Measurements from ENCODE around the gene KRT33A. TPM values are rescaled to one million over a fixed set of nuclear protein-coding genes. Genes with fewer than 3 reads are reported as not detected.

The KRT33A gene
- total RNA-seq, 1 experiment from 2014 or later, result not detected

DNA sequence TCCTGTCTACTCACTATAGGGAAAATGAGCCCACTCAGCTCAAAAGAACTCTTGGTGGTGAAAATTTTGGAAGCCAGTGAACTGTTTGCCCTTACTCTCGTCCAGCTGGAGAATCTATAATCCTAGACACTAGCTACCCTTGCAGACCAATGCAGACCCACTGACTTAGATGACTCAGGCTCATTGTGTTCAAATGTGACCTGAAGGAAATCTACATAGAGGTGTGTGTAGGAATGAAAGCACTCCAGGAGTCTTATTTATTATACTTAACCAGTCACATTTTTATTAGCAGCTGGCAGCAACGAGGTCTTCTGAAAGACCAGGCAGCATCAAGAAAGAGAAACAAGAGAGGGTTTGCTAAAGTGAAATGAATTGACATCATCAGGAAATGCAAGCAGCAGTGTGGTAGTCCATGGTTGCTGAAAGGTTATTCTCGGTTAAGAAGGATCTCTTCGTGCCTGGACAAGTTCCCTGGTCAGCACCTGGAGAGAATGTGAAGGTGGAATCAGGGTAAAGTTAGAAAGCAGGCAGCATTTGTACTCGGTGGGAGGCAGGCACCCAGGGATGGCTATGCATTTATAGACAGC lies 49.3 kb downstream of the KRT33A start:
- Mint-ChIP-seq H3K9me3 (peaks cover 0 to 2% of the 10 kb centered on the region in 2 experiments; a peak in 1 of 5 replicates), H3K4me1 (peaks cover 0 to 7% of the 10 kb centered on the region in 2 experiments; a peak in 1 of 4 replicates), H3K4me3 (no peak overlapping the region), H3K27ac (no peak overlapping the region), H3K36me3 (ENCODE audit: insufficient read depth in 1 of 3, low read depth in 3 of 3) (no peaks in the 10 kb centered on the region), H3K27me3 (ENCODE audit: low read depth) (no peaks in the 10 kb centered on the region)
- Histone ChIP-seq H2BK120ac (ENCODE audit: low read depth, low read length, poor library complexity, severe bottlenecking) (no peak overlapping the region), H3K23me2 (ENCODE audit: insufficient read length, low read depth, low read length, poor library complexity, severe bottlenecking) (no peaks in the 10 kb centered on the region), H3K4me2 (ENCODE audit: insufficient read depth, insufficient read length, low read length) (no peak overlapping the region), H3K4me1 (ENCODE audit: insufficient read depth, low read length) (no peaks in the 10 kb centered on the region), H3K79me1 (ENCODE audit: insufficient read depth, low read depth, low read length, poor library complexity, severe bottlenecking) (no peaks in the 10 kb centered on the region), H3T11ph (ENCODE audit: low read length) (no peak overlapping the region), H4K8ac (replicated peaks; ENCODE audit: insufficient read length, low read depth, low read length) (no peak overlapping the region), H3K18ac (ENCODE audit: insufficient read length, low read depth, low read length) (no peak overlapping the region), H3K4ac (ENCODE audit: low read depth, low read length) (no peak overlapping the region), H2BK20ac (ENCODE audit: low read depth, low read length, poor library complexity, severe bottlenecking) (no peak overlapping the region), H3K27ac (ENCODE audit: insufficient read length, low read depth, low read length) (no peak overlapping the region), H3K23ac (ENCODE audit: insufficient read length, low read depth, low read length) (no peak overlapping the region), H4K20me1 (ENCODE audit: control insufficient read depth, insufficient read depth, insufficient read length) (no peaks in the 10 kb centered on the region), H2AFZ (ENCODE audit: low read length) (no peak overlapping the region), H3K14ac (ENCODE audit: insufficient read depth, low read length) (no peak overlapping the region), H4K5ac (ENCODE audit: insufficient read length, low read depth, low read length) (no peak overlapping the region), H2BK5ac (ENCODE audit: insufficient read length, low read length) (no peak overlapping the region), H3K79me2 (ENCODE audit: insufficient read depth, low read length) (no peaks in the 10 kb centered on the region), H2BK15ac (ENCODE audit: low read depth, low read length) (no peak overlapping the region), H4K91ac (ENCODE audit: insufficient read length, low read depth, low read length) (no peak overlapping the region), H3K27me3 (ENCODE audit: insufficient read depth, low read length) (no peaks in the 10 kb centered on the region), H2BK12ac (ENCODE audit: insufficient read length, low read depth, low read length) (no peak overlapping the region), H3K9me3 (ENCODE audit: control insufficient read depth, low read depth, low read length) (no peaks in the 10 kb centered on the region), H3K56ac (ENCODE audit: insufficient read length, low read depth, low read length) (no peak overlapping the region), H2AK5ac (ENCODE audit: insufficient read length, low read length) (no peak overlapping the region), H3K9ac (ENCODE audit: extremely low read depth, insufficient read length, low read length) (no peak overlapping the region)
- no peak for DNase-seq
- TF ChIP-seq, protein P1, sequence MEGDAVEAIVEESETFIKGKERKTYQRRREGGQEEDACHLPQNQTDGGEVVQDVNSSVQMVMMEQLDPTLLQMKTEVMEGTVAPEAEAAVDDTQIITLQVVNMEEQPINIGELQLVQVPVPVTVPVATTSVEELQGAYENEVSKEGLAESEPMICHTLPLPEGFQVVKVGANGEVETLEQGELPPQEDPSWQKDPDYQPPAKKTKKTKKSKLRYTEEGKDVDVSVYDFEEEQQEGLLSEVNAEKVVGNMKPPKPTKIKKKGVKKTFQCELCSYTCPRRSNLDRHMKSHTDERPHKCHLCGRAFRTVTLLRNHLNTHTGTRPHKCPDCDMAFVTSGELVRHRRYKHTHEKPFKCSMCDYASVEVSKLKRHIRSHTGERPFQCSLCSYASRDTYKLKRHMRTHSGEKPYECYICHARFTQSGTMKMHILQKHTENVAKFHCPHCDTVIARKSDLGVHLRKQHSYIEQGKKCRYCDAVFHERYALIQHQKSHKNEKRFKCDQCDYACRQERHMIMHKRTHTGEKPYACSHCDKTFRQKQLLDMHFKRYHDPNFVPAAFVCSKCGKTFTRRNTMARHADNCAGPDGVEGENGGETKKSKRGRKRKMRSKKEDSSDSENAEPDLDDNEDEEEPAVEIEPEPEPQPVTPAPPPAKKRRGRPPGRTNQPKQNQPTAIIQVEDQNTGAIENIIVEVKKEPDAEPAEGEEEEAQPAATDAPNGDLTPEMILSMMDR (conservative IDR thresholded peaks at IDR 0.05), result no peak
- no CpG with 5 or more reads among the region's 5 CpGs for WGBS (ENCODE audit: extremely low coverage, insufficient read length, low lambda C conversion rate)
